ENCODE measurements around the gene TRIM3. TPM values are rescaled to one million over a fixed set of nuclear protein-coding genes. Genes with fewer than 3 reads are reported as not detected.

Gene TRIM3
- total RNA-seq, 2 donors from 2014 or later, result 20.3 to 23.7 TPM

DNA sequence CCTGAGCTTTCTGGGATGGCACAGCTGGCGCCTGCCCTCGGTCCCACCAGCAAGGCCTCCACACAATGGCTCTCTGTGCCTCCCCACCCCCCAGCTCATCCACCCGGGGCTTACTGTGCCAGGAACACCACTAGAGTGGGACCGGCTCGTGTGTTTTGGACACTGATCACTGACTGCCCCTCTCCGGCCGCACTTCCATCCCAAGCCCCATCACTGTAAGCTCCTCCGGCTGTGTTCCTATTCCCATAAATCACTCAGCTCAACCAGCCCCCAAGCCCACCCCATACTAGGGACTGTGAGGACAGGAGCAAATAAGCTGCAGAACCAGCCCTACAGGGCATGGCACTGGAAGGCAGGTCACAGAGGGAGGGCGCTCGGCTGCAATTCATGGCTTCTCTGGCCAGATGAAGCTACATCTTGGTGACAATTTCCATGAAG, 62.1 kb downstream of the TRIM3 start:
- intact Hi-C loops (cut with DNase I), result no loop called here

DNA sequence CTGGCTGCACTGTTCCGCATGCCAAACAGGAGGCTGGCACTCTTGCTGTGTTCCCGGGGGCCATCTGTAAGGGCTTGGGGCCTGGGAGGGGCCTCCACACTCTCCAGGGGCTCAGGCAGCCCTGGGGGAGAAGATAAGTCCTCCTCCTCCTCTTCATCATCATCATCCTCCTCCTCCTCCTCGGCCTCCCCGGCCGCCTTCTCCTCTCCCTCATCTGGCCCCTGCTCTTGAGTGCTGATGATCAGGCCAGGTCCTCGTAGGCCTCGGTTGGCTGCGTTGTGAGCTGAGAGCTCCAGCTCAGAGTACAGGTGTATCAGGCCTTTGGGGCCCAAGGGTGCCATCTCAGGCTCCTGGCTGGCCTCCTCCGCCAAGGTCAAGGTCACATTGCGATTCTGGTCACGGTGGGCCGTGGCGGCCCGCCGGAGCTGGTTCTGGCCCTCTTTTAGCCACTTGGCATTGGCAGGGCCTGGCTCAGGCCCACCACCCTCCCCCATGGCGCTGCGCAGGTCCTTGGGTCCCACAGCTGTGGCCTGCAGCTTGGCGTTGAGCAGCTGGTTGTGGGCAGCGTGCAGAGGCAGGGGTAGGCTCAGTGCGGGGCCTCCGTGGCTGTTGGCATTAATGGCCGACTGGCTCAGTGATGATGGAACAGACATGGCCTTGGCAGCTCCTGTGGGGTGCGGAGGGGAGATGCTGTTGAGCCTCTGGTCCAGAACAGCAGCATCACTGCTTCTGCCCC, 62.9 kb downstream of the TRIM3 start:
- 94% methylated on average over 23 of the region's 23 CpGs for WGBS
- Histone ChIP-seq H3K4me3 (no peak overlapping the region), H3K36me3 (peaks cover 0 to 5% of the 10 kb centered on the region in 2 donors), H3K4me1 (replicated peaks) (no peaks in the 10 kb centered on the region), H3K27me3 (replicated peaks; ENCODE audit: insufficient read depth) (no peaks in the 10 kb centered on the region), H3K27ac (no peak overlapping the region), H3K9me3 (no peaks in the 10 kb centered on the region)
- TF ChIP-seq POLR2AphosphoS5 (IDR thresholded peaks at IDR 0.05), result no peak
- no peak for TF ChIP-seq CTCF (IDR thresholded peaks at IDR 0.05)
- no peak for TF ChIP-seq POLR2A (IDR thresholded peaks at IDR 0.05)
- no peak for DNase-seq (ENCODE audit: low spot score)
- intact Hi-C loops (cut with DNase I), result no loop called here

More for the DNA sequence above, 62.1 kb downstream of the TRIM3 start:
- TF ChIP-seq CTCF (IDR thresholded peaks at IDR 0.05), result no peak
- TF ChIP-seq POLR2A (IDR thresholded peaks at IDR 0.05), result no peak
- TF ChIP-seq POLR2AphosphoS5 (IDR thresholded peaks at IDR 0.05), result no peak
- H3K27ac ChIP-seq, result no peak overlapping the region
- H3K4me3 ChIP-seq, result no peak overlapping the region
- H3K4me1 ChIP-seq (replicated peaks), result no peaks in the 10 kb centered on the region
- WGBS, result 79% methylated on average over 10 of the region's 10 CpGs
- no peaks in the 10 kb centered on the region for H3K27me3 ChIP-seq (replicated peaks; ENCODE audit: insufficient read depth)
- DNase-seq (ENCODE audit: low spot score), result no peak
- H3K9me3 ChIP-seq, result no peaks in the 10 kb centered on the region
- H3K36me3 ChIP-seq, result peaks cover 0 to 5% of the 10 kb centered on the region in 2 donors

DNA sequence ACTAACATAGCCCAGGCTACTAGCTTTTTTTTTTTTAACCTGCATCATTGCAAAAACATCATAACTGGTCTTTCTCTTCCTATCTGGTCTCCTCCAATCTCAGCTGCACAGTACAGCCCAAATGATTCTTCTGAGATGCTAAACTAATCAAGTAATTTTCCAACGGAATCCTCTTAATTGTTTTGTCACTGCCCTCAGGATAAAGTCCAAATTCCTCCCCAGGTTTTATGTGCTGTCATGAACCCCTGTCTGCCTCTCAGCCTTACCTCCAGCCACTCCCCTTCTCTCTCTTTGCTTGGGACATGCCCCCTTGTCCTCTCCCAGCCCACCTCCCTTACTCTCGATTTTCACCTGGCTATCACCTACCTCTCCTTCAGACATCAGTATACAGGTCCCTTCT, 67.4 kb downstream of the TRIM3 start:
- no peak overlapping the region for H3K27ac ChIP-seq
- no peak for DNase-seq (ENCODE audit: low spot score)
- no peak overlapping the region for H3K4me3 ChIP-seq
- TF ChIP-seq CTCF (IDR thresholded peaks at IDR 0.05) (no peak), POLR2A (IDR thresholded peaks at IDR 0.05) (no peak), POLR2AphosphoS5 (IDR thresholded peaks at IDR 0.05) (no peak)
- no peaks in the 10 kb centered on the region for H3K9me3 ChIP-seq
- WGBS, result 27% methylated on average over 2 of the region's 2 CpGs
- no peaks in the 10 kb centered on the region for H3K27me3 ChIP-seq (replicated peaks; ENCODE audit: insufficient read depth)
- H3K36me3 ChIP-seq, result peaks cover 0 to 5% of the 10 kb centered on the region in 2 donors
- intact Hi-C loops (cut with DNase I), result no loop called here
- H3K4me1 ChIP-seq (replicated peaks), result no peaks in the 10 kb centered on the region

DNA sequence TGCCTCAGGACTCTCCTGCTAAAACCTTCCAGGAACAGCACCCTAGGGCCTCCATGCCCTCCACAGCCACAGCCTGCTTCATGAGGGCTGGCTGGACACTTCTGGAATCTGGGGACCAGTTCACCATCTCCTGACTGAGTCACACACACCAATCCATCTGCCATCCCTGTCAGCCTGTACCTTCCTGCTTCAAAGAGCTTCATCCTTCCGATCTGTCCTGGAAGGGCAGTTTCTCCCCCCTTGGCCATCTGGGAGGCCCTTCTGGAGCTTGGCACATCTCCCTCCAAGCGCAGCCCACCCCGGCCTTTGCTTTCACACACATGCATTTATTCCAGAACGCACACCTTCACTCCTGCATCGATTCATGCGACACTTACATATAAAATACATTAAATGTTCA, 67.9 kb downstream of the TRIM3 start:
- intact Hi-C loops (cut with DNase I), result no loop called here
- H3K4me1 ChIP-seq (replicated peaks), result no peaks in the 10 kb centered on the region
- no peak overlapping the region for H3K4me3 ChIP-seq
- TF ChIP-seq CTCF (IDR thresholded peaks at IDR 0.05) (no peak), POLR2AphosphoS5 (IDR thresholded peaks at IDR 0.05) (no peak), POLR2A (IDR thresholded peaks at IDR 0.05) (no peak)
- WGBS, result 93% methylated on average over 6 of the region's 6 CpGs
- no peak for DNase-seq (ENCODE audit: low spot score)
- peaks cover 0 to 4% of the 10 kb centered on the region in 2 donors for H3K36me3 ChIP-seq
- no peak overlapping the region for H3K27ac ChIP-seq
- H3K27me3 ChIP-seq (replicated peaks; ENCODE audit: insufficient read depth), result no peaks in the 10 kb centered on the region
- no peaks in the 10 kb centered on the region for H3K9me3 ChIP-seq

Measured in prostate gland (tissue), 2 donors.